Measurements from ENCODE around the gene TIMM22.

TIMM22 gene

GRCh38 chr17:1024076-1024475 is 27.1 kb downstream of the TIMM22 start:
- no peak for DNase-seq

GRCh38 chr17:1025733-1026598 is 29.0 kb downstream of the TIMM22 start:
- DNase-seq = no peak

GRCh38 chr17:1026599-1026975 is 29.7 kb downstream of the TIMM22 start:
- no peak for DNase-seq

- no peak for DNase-seq
Measured at GRCh38 chr17:1027044-1027443, 30.1 kb downstream of the TIMM22 start.

- no peak for DNase-seq
Measured at GRCh38 chr17:1029196-1029921, 32.4 kb downstream of the TIMM22 start.

GRCh38 chr17:1029922-1030644 is 33.2 kb downstream of the TIMM22 start:
- no peak for DNase-seq

GRCh38 chr17:1030684-1031532 is 34.0 kb downstream of the TIMM22 start:
- no peak for DNase-seq

GRCh38 chr17:1031711-1032110 is 34.8 kb downstream of the TIMM22 start:
- no peak for DNase-seq

- DNase-seq = no peak
Measured at GRCh38 chr17:1032391-1032790, 35.5 kb downstream of the TIMM22 start.

GRCh38 chr17:1033503-1033902 is 36.6 kb downstream of the TIMM22 start:
- no peak for DNase-seq

- DNase-seq = no peak
Measured at GRCh38 chr17:1034652-1035210, 37.8 kb downstream of the TIMM22 start.

GRCh38 chr17:1035546-1036170 is 38.7 kb downstream of the TIMM22 start:
- DNase-seq = no peak

- no peak for DNase-seq
Measured at GRCh38 chr17:1036171-1036844, 39.4 kb downstream of the TIMM22 start.

GRCh38 chr17:1036845-1037237 is 39.9 kb downstream of the TIMM22 start:
- no peak for DNase-seq

GRCh38 chr17:1037238-1037879 is 40.4 kb downstream of the TIMM22 start:
- DNase-seq = no peak

GRCh38 chr17:1038459-1039122 is 41.7 kb downstream of the TIMM22 start:
- DNase-seq = no peak

GRCh38 chr17:1039123-1039507 is 42.2 kb downstream of the TIMM22 start:
- no peak for DNase-seq

- no peak for DNase-seq
Measured at GRCh38 chr17:1039511-1040215, 42.7 kb downstream of the TIMM22 start.

- no peak for DNase-seq
Measured at GRCh38 chr17:1040216-1040600, 43.3 kb downstream of the TIMM22 start.

- no peak for DNase-seq
Measured at GRCh38 chr17:1041746-1042145, 44.8 kb downstream of the TIMM22 start.
